Liver (tissue), 3 donors: Measurements from ENCODE around the gene KRT6B.

Source experiments
- CTCF ChIP-seq: fragments of 150-350 bp; IDR thresholded peaks from 2 replicates; pipeline ENCODE4 v1.5.1; 2017; ENCODE audit warnings: improper control_type of control experiment, low read depth, low read length; ENCODE audit not compliant: missing input control
- EGR1 ChIP-seq, 2 donors: IDR thresholded peaks; 2 replicates each; pipeline ENCODE4 v1.6.1; 2016 to 2018; ENCODE audit warnings: antibody characterized with exemption in 2 of 2, low read depth in 2 of 2
- NR2F2 ChIP-seq: IDR thresholded peaks from 2 replicates; pipeline ENCODE4 v1.6.1; 2016; ENCODE audit warnings: antibody characterized with exemption
- RAD21 ChIP-seq, 2 donors: IDR thresholded peaks; 2 replicates each; pipeline ENCODE4 v1.6.1; 2016; ENCODE audit warnings: antibody characterized with exemption in 2 of 2, mild to moderate bottlenecking in 2 of 2
- TAF1 ChIP-seq: conservative IDR thresholded peaks from 2 replicates; pipeline ENCODE4 v1.6.1; 2016; ENCODE audit warnings: antibody characterized with exemption, mild to moderate bottlenecking
- YY1 ChIP-seq: IDR thresholded peaks from 2 replicates; pipeline ENCODE4 v1.6.1; 2016; ENCODE audit warnings: antibody characterized with exemption, mild to moderate bottlenecking
- TF ChIP-seq, protein P1 (sequence below): IDR thresholded peaks from 2 replicates; pipeline ENCODE4 v1.6.1; 2016; ENCODE audit warnings: antibody characterized with exemption
- TF ChIP-seq, protein P2 (sequence below): IDR thresholded peaks from 2 replicates; pipeline ENCODE4 v1.6.1; 2016; ENCODE audit warnings: antibody characterized with exemption, mild to moderate bottlenecking
- donor health status: healthy.
- donor health status: healthy.

GRCh38 chr12:52413202-52413601 lies 38.7 kb downstream of the KRT6B start:
- TF ChIP-seq CTCF, result no peak
- no peak for TF ChIP-seq YY1
- TF ChIP-seq EGR1 (IDR thresholded peaks at IDR 0.05; ENCODE audit: low read depth in 2 of 2), result no peak
- TF ChIP-seq, protein P1, sequence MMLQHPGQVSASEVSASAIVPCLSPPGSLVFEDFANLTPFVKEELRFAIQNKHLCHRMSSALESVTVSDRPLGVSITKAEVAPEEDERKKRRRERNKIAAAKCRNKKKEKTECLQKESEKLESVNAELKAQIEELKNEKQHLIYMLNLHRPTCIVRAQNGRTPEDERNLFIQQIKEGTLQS, result no peak
- TF ChIP-seq, protein P2, sequence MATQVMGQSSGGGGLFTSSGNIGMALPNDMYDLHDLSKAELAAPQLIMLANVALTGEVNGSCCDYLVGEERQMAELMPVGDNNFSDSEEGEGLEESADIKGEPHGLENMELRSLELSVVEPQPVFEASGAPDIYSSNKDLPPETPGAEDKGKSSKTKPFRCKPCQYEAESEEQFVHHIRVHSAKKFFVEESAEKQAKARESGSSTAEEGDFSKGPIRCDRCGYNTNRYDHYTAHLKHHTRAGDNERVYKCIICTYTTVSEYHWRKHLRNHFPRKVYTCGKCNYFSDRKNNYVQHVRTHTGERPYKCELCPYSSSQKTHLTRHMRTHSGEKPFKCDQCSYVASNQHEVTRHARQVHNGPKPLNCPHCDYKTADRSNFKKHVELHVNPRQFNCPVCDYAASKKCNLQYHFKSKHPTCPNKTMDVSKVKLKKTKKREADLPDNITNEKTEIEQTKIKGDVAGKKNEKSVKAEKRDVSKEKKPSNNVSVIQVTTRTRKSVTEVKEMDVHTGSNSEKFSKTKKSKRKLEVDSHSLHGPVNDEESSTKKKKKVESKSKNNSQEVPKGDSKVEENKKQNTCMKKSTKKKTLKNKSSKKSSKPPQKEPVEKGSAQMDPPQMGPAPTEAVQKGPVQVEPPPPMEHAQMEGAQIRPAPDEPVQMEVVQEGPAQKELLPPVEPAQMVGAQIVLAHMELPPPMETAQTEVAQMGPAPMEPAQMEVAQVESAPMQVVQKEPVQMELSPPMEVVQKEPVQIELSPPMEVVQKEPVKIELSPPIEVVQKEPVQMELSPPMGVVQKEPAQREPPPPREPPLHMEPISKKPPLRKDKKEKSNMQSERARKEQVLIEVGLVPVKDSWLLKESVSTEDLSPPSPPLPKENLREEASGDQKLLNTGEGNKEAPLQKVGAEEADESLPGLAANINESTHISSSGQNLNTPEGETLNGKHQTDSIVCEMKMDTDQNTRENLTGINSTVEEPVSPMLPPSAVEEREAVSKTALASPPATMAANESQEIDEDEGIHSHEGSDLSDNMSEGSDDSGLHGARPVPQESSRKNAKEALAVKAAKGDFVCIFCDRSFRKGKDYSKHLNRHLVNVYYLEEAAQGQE, result no peak
- no peak for TF ChIP-seq RAD21 (IDR thresholded peaks at IDR 0.05)
- no peak for TF ChIP-seq TAF1
- no peak for TF ChIP-seq NR2F2
